HG03521 (cell line): ENCODE results near the gene RBMS2.

Source experiments
- ATAC-seq: cut with Tn5 transposase; IDR thresholded peaks from one replicate; pipeline ENCODE4 v1.9.1; 2021; ENCODE audit warnings: mild to moderate bottlenecking, moderate library complexity; ENCODE audit not compliant: unreplicated experiment

Gene RBMS2

GRCh38 chr12:56628671-56629458, 107.2 kb downstream of the RBMS2 start:
- ATAC-seq, result no peak

GRCh38 chr12:56629459-56630179, 108.0 kb downstream of the RBMS2 start:
- ATAC-seq, result peak; percentile 7

GRCh38 chr12:56630180-56630632, 108.6 kb downstream of the RBMS2 start, which contains the start of gene BAZ2A:
Gene BAZ2A, minus strand, starts transcription at chr12:56630326. Its CDS starts 12,796 bp downstream, at chr12:56617530.
- ATAC-seq, result peak; percentile 49

GRCh38 chr12:56631790-56632700, 110.4 kb downstream of the RBMS2 start:
- ATAC-seq, result peak; percentile 16

GRCh38 chr12:56632701-56633467, 111.3 kb downstream of the RBMS2 start:
- ATAC-seq, result no peak

- no peak for ATAC-seq
These were observed 112.0 kb downstream of the RBMS2 start for GRCh38 chr12:56633468-56634241.

GRCh38 chr12:56634242-56634836, 112.7 kb downstream of the RBMS2 start:
- no peak for ATAC-seq

GRCh38 chr12:56634837-56635791, 113.5 kb downstream of the RBMS2 start:
- peak; percentile 33 for ATAC-seq

- ATAC-seq, result peak; percentile 34
These were observed 114.4 kb downstream of the RBMS2 start for GRCh38 chr12:56635806-56636674.

- peak; percentile 45 for ATAC-seq
These were observed 115.3 kb downstream of the RBMS2 start for GRCh38 chr12:56636675-56637540.

GRCh38 chr12:56637621-56638020, 116.0 kb downstream of the RBMS2 start:
- ATAC-seq, result no peak

- no peak for ATAC-seq
These were observed 119.6 kb downstream of the RBMS2 start for GRCh38 chr12:56641219-56641618.

GRCh38 chr12:56644654-56645053, 123.0 kb downstream of the RBMS2 start:
- no peak for ATAC-seq

GRCh38 chr12:56645201-56645716, 123.6 kb downstream of the RBMS2 start:
- ATAC-seq, result no peak
